ENCODE measurements around the gene SH3RF3.
A peak's percentile ranks its signal among the peaks of the same experiment; 100 is the strongest.

The SH3RF3 gene

DNA sequence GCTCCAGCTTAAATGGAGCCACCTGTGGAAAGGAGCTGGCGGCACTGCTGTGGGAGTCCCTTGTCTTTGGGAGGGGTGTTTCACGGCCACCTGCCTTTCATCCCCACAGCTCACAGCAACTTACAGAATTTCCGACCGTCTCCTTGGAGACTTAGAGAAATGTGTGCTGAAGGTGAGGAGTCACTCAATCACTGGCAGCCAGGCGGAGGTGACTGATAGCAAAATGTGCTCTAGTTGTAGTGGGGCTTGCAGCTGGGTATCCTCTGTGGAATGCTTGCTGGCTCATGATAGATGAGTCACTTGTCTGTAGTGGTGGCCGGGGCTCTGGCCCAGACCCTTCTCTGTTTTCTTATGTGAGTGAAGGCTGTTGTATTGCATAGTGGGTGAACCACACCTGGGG is 110.7 kb downstream of the SH3RF3 start:
- DNase-seq (ENCODE audit: low read depth, low spot score) = peak; percentile 19

DNA sequence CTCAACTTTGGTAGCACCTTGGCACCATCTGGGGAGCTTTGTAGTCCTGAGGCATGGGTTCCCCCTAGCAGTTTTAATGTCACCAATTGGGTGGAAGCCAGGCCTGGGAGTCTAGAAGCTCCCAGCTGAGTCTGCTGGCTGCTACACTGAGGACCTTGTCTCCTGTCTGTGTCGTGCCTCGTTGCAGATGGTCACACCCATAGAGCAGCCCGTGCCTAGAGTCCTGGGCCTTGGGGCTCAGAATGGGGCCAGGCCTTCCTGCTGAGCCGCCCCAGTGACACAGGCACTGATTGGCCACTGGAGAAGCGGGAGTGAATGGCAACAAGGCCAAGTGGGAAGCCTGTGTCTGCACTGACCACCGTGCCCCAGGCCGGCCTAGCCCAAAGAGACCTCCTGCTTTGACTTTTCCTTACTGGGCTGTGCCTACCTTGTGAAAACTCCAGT is 113.2 kb downstream of the SH3RF3 start:
- no peak for DNase-seq (ENCODE audit: low read depth, low spot score)

DNA sequence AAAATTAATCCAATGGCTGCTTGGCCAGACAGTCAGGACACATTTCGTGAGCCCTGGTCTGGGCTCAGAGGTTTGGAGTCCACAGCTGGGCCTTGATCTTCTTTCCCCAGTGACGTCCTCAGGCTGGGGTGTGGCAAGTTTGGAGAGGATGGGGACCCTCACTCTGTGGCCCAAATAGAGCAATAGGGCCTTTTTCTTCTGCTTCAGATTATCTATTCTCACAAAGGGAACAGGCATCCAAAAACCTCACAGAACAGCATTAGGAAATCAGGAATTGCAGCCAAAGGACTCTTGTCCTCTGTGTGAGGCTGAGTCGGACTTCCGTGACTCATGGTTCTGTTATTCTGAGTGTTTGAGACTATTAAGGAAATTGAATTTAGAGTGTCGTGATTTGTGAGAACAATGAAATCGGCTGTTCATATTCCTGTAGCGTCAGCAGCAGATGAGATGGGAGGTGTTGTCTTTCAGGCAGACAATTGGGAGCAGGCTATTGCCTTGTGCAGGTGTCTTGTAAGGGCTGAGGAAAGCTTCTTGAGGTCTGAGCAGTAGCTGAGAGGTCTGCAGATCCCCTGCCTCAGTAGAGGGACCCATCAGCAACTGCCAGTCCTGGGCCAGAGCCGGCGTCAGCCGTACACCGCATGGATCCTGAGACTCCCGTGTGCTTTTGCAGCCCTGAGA is 113.8 kb downstream of the SH3RF3 start:
- DNase-seq (ENCODE audit: low read depth, low spot score) = no peak

DNA sequence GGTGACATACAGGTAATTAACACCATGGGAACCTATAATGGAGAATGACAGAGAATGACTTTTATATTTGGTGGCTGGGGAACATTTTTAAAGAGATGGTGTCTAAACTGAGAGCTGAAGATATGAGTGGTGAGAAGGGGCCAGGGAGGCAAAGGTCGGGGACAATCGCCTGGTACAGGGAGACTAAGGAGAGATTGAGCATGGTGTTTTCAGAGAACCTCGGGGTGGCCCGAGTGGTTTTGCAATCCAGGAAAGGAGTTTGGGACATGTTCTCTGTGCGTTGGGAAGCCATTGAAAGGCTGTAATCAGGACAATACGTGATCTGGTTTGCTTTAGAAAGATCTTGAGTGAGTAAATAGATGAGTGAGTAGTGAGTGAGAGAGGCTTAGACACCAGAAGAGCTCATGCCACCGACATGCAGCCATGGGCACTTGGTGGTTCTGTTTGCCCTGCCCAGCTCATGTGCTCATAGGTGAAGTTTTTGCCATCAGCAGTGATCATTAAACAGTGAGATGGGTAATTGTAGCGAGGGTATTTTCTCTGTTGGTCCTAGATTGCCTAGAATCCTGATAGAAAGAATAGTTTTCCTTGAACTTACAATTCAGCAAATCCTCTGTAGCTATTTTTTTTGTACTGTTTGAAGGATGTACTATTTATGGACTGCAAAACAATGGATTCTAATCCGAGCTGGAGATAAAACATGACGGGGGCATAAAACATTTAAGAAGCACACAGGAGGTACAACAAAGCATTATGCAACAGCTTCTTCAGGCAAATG is 114.7 kb downstream of the SH3RF3 start:
- DNase-seq (ENCODE audit: low read depth, low spot score) = no peak

DNA sequence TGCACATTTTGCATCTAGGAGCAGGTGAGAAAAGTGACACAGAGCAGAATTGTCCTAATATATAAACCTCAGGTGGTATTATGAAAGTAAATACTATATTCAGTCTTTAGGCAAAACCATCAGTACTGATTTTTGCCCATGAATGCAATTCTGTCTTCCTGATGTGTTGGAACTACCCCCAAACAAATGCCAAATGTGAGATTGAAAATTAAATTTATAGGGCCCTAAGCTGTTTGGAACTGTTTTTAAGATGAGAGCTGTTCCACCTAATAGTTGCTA is 115.2 kb downstream of the SH3RF3 start:
- no peak for DNase-seq (ENCODE audit: low read depth, low spot score)

DNA sequence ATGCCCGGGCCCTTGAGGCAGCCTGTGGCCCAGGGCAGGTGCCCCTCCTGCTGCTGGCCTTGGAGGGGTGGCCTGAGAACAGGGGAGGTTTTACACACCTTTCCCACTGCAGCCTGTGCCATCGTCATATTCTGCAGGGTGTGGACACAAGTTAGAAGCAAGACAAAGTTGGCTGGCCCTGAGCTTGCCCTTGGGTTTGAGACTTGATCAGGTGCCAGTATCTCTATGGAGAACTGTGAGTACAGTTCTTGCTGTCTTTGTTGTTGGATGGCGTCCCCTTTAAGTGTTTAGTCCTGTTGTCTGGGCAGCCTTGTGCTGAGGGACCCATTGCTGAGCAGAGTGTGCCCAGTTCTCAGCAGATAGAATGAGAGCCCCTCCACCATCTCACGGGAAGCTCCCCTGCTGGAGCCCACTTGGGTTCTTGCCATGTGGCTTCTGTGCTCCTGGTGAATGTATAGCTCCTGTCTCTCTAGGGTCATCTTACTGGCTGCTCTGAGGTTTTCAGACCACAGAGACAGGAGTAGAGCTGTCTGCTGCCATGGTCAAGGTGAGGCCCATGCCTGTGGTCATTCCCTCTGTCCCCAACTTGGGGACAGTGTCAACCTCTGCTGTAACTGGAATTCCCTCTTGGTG is 115.9 kb downstream of the SH3RF3 start:
- no peak for DNase-seq (ENCODE audit: low read depth, low spot score)

DNA sequence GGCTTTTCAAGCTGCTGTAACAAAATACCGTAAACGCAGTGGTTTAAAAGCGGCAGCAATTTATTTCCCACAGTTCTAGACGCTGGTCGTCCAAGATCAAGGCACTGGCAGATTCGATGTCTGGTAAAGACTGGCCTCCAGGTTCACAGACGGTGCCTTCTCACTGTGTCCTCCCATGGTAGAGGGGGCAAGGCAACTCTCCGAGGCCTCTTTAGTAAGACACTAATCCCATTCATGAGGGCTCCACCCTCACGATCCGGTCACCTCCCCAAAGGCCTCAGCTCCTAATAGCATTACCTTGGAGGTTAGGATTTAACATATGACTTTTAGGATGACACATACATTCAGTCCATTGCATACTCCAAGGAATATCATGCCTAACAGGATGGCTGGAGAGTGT is 117.2 kb downstream of the SH3RF3 start:
- no peak for DNase-seq (ENCODE audit: low read depth, low spot score)

DNA sequence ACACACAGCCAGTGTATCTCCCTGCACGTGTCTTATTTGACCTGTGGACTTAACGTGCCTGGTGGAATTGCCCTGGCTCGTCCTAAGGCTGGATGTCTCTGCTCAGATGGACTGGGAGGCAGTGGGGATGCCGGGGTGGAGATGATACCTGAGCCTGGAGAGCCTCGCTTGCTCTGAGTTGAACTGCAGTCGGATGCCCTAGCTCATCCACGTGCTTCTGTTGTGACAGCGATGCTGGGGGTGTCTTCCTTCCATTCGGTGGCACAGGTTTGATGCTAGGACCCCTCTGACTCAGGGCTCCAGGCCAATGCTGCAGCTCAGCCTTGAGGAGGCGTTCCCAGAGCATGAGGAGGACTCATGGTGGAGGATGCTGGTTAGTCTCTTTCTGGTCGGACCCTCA is 117.6 kb downstream of the SH3RF3 start:
- DNase-seq (ENCODE audit: low read depth, low spot score) = no peak

DNA sequence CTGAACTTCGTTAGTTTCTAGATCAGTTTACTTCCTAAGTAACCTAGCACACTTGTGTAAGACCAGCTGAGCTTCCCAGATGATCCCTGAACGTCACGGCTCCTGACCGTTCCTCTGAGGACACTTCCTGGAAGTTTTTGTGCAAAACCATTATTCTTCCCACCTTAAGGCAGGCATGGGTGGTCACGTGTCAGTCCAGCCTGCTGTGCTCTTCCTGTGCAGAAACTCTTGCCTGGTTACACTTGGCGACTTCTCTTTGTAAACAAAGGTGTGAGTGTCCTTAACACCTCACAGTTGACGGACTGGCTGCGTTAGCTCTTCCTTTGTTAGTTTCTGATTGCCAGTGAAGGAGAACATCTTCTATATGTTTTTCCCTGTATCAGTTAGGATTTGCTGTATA is 118.3 kb downstream of the SH3RF3 start:
- no peak for DNase-seq (ENCODE audit: low read depth, low spot score)

DNA sequence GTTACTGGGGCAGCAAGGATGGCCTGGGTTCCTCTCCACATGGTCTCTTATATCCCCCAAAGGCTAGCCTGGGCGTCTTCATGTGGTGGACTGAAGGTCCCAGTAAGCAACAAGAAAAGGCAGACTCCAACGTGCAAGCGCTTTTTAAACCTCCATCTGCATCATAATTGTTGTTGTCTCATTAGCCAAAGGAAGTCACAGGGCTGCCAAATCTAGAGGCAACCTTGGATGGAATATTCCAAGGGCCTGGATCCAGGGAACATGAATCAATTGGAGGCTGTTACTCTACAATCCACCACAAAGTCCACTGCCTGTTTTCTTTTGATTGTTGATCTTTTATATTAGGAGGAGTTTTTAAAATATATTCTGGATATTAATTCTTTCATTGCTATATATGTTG is 118.8 kb downstream of the SH3RF3 start:
- no peak for DNase-seq (ENCODE audit: low read depth, low spot score)

DNA sequence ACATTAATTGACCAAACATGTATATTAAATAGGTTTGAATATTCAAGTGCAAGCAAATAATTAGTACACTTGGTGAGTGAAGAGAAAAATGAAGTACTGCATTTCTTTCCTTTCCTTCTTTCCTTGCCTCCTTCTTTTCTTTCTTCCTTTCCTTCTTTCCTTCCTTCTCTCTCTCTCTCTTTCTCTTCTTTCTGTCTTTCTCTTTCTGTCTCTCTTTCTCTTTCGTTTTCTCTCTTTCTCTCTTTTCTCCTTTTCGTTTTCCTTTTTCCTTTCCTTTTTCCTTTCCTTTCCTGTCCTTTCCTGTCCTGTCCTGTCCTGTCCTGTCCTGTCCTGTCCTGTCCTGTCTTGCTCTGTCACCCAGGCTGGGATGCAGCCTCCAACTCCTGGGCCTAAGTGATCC is 119.6 kb downstream of the SH3RF3 start:
- DNase-seq (ENCODE audit: low read depth, low spot score) = no peak

DNA sequence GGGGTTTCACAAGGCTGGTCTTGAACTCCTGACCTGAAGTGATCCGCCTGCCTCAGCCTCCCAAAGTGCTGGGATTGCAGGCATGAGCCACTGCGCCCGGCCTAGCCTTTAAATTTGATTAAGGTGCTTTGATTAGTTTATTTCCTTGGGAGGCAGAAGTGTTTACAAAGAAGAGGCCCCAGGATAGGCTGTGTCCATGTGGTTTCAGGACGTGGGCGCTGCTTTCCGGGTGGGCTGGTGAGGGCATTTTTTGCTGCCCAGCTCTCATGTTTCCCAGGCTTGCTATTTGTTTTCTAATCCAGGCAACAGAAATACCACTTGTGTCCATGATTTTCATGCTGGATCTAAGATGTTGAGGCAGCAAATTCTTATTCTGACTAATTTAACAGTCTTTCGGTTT is 124.2 kb downstream of the SH3RF3 start:
- no peak for DNase-seq (ENCODE audit: low read depth, low spot score)

DNA sequence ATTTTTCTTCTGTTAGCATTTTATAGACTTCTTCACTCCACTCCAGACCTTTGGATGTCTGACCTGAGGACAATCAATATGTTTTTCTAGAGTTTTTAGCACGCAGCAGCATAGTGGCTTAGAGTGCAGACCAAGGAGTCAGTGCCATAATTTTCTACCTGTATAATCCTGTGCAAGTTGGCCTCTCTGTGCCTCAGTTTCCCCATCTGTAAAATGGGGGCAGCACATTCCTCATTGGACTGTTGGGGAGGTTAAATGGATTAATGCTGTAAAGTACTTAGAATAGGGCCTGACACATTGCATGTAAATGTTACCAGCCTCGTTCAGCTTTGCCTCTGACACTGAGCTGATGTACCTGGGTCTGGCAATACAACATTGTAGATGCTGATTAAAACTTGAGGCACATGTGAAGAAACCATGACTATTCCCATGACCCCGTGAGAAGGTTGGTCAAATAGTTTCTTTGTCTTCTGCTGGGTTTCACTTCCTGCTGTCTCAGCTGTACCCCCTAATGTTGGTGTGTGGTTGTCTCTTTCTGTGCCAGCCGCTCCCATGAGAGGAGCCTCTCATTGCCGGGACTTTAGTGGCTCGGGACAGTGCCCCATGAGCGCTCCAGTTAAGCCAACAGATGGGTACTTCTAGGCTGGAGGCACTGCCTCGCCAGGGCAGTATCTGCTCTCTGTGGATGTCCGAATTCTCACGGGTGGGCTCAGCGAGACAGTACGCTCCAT is 125.3 kb downstream of the SH3RF3 start:
- DNase-seq (ENCODE audit: low read depth, low spot score) = no peak

DNA sequence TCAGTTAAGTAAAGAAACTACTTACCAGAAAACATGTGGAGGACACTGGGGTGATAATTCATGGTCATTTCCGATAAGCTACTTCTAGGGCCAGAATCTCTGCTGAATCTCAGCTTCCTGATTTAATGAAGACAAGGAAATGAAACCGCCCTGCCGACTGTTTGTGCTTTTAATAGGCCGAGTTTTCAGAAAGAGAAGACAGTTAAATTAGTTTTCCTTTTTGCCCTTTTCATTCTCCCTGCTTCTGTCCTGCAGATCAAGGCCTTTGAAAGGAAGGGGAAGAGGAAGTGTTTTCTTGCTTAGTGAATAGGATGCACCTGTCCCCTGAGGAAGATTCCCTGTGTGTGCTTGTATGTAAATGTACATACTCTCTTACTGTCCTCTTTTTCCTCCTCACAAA is 126.6 kb downstream of the SH3RF3 start:
- no peak for DNase-seq (ENCODE audit: low read depth, low spot score)

DNA sequence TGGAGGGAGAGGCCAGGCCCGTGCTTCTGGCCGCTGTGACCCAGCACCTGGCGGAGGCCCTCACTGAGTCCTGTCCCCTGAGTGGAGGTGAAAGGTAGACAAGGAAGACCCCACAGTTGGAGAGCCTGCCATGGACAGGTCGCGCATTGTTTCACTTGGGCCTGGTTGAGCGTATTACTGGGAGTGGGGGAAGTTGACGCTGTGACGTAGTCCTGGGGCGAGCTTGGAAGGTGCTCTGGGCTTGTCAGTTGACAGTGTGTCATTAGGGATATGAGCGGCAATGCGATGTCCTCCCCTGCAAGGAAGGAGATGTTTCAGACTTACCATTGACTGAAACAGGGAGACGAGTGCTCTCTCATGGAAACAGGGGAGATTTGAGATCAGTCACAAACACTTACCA is 127.1 kb downstream of the SH3RF3 start:
- no peak for DNase-seq (ENCODE audit: low read depth, low spot score)

DNA sequence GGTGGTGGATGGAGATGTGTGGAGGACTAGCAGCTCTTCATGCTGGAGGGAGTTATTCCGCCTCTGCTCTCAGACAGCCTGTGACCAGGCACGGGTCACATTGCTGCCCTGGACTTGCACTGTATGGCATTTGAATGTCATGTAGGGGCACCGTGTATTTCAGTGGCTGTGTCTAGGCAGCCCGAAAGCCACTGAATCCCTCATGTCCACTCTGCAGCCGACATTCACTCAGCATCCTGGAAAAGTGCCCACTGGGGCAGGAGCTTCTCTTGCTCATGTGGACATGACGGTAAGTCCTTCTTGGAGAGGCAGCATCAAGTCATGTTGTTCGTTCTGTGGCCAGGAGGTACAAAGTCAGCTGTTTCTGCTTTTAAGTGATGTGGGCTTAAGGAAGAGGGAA is 127.9 kb downstream of the SH3RF3 start:
- DNase-seq (ENCODE audit: low read depth, low spot score) = no peak

DNA sequence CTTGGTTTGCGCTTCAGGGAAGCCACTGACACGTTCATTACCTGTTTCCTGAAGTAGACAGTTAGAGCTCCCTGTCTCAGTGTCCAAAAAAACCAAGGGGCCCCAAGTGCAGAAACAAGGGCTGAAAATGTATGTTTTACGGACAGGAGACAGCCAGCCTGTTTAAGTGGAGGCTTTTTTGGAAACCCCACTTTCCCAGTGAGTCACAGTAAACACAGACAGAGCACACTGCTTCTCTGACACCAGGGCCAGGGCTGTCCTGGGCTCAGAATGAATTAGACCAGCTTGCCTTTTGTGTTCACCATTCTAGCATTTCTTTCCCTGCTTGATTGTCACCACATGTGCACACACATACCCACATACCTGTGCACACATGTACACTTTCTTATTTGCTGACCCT is 128.6 kb downstream of the SH3RF3 start:
- DNase-seq (ENCODE audit: low read depth, low spot score) = no peak

DNA sequence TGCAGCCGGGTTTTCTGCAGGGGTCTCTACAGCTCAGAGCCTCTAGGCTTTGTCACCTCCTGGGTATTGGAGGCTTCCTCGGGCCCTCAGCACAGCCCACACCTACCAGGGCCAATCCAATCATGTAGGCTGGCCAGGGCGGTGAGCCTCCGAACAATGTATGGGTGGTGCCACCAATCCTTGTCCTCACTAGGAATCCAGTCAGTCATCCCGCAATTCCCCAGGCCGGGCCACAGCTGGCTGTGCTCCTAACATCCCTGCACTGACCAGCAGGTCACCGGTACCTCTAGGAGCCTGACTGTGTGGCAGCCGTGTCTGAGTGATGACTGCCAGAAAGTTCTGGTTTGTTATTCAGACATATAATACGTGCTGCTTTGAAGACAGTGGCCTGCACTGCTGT is 129.4 kb downstream of the SH3RF3 start:
- no peak for DNase-seq (ENCODE audit: low read depth, low spot score)

DNA sequence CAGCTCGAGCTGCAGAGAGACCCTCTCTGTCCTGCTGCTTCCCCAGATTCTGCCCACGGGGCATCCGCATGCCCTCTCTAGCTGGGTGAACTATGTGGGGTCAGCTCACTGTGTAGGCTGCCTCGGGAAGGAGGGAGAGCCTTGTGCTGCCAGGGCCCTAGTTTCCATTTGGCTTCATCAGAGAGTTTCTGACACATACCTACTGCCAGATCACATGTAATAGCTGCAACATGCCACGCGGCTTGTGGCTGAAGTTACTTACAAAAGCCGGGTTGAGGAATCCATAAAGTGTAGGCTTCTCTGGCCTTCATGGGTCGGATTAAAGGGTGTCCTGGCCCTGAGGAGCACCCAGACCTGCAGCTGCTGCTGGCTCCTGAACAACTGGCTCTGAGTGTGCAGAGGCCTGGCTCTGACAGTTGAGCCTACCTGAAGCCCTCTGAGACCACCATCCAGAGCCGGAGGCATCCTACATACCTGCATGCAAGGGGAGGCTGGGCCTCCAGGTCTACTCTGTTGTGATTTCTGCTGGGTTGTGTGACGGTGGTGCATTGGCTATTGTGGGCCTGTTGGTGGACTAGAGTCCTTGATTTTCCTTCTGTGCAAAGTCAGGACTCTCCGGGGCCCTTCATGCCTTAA is 130.0 kb downstream of the SH3RF3 start:
- DNase-seq (ENCODE audit: low read depth, low spot score) = no peak

DNA sequence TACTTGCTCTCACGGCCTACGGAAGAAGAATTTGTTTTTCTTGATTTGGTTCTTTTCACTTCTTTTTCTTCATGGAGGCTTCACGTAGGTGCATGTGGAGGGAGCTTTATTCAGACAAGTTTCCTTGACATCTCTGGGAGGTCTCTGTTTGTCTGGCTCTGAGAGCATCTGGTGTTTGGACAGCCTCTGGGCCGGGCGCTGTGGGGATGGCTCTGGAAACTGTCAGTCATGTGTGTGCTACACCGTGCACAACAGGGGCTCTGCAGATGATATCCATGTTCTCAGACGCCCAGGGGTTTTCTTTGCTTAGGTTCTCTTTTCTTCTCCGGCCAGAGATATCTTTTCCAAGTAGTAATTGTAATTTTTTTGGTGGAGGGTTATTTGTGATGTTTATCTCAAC is 130.7 kb downstream of the SH3RF3 start:
- DNase-seq (ENCODE audit: low read depth, low spot score) = no peak

DNA sequence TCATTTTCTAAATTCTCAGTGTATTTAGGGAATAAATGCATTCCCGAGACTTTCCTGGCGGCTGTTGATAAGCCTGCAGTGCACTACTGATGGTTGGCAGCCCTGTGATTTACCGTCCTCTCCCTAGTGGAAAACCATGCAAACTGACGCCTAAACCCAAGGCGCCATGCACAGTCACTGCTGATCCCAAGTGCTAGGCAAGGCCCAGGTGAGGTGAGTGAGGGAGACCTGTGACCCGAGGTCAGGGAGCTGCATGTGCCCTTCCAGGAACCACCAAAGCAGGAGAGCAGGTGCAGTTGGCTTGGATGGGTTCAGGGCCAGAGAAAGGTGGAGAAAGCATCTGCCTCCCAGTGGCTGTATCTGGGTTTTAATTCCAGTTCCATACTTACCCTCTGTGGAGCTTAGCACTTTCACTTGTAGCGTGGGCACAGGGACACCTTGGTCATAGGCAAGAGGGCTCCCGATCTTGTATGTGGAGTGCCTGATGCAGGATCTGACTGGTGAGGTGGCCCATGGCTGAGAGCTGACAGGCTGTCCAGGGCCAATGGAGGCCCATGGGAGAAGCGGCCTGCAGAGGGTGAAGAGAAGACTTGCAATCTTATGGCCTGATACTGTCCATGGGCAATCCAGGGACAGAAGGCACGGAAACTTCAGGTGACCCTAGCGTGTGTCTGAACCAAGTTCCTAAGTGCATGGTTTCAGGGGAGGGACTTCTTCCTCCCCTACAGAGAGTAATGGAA is 131.3 kb downstream of the SH3RF3 start:
- no peak for DNase-seq (ENCODE audit: low read depth, low spot score)
